ENCODE results near the gene ALK. TPM values are rescaled to one million over a fixed set of nuclear protein-coding genes. Genes with fewer than 3 reads are reported as not detected.

The ALK gene
- total and polyA plus RNA-seq, 2 experiments from 2014 or later, result 0.35 TPM; not detected in 1

DNA sequence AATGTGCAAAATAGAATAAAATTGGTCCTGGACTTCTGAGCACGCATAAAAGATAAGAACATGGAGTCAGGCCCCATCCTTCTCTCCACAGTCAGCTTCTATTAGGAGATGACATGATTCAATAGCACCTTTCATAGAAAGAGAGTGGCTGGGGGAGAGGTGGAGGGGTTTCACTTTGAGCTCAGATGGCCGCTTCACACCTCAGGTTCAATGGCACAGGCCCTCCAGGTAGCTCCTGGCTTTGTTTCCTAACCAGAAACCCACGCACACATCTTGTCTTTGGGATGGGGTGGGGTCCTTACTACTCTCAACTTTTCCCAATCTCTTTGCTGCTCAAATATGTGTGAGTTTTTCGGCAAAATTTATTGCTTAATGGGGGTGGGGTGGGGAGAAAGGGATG is 473.9 kb downstream of the ALK start:
- TF ChIP-seq, protein P1, sequence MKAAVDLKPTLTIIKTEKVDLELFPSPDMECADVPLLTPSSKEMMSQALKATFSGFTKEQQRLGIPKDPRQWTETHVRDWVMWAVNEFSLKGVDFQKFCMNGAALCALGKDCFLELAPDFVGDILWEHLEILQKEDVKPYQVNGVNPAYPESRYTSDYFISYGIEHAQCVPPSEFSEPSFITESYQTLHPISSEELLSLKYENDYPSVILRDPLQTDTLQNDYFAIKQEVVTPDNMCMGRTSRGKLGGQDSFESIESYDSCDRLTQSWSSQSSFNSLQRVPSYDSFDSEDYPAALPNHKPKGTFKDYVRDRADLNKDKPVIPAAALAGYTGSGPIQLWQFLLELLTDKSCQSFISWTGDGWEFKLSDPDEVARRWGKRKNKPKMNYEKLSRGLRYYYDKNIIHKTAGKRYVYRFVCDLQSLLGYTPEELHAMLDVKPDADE (IDR thresholded peaks at IDR 0.05), result no peak
- TF ChIP-seq EZH2 (IDR thresholded peaks at IDR 0.05; ENCODE audit: low read depth, unreplicated experiment) (no peak), ZNF331 (CRISPR knock-in tag; IDR thresholded peaks at IDR 0.05; ENCODE audit: low read depth) (no peak), POLR2AphosphoS5 (IDR thresholded peaks at IDR 0.05; ENCODE audit: low read depth) (no peak), JUNB (IDR thresholded peaks at IDR 0.05; ENCODE audit: unreplicated experiment) (no peak), EZH2phosphoT487 (IDR thresholded peaks at IDR 0.05; ENCODE audit: unreplicated experiment) (no peak), NANOG (IDR thresholded peaks at IDR 0.05; ENCODE audit: borderline replicate concordance) (no peak), STAT1 (IDR thresholded peaks at IDR 0.05; ENCODE audit: unreplicated experiment) (no peak), CREB1 (CRISPR knock-in tag; IDR thresholded peaks at IDR 0.05; ENCODE audit: low read depth) (no peak), ZNF114 (CRISPR knock-in tag; IDR thresholded peaks at IDR 0.05) (no peak)
- TF ChIP-seq, protein P2, sequence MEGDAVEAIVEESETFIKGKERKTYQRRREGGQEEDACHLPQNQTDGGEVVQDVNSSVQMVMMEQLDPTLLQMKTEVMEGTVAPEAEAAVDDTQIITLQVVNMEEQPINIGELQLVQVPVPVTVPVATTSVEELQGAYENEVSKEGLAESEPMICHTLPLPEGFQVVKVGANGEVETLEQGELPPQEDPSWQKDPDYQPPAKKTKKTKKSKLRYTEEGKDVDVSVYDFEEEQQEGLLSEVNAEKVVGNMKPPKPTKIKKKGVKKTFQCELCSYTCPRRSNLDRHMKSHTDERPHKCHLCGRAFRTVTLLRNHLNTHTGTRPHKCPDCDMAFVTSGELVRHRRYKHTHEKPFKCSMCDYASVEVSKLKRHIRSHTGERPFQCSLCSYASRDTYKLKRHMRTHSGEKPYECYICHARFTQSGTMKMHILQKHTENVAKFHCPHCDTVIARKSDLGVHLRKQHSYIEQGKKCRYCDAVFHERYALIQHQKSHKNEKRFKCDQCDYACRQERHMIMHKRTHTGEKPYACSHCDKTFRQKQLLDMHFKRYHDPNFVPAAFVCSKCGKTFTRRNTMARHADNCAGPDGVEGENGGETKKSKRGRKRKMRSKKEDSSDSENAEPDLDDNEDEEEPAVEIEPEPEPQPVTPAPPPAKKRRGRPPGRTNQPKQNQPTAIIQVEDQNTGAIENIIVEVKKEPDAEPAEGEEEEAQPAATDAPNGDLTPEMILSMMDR (conservative IDR thresholded peaks at IDR 0.05; ENCODE audit: low read depth in 2 of 2), result no peak
- TF ChIP-seq, protein P3, sequence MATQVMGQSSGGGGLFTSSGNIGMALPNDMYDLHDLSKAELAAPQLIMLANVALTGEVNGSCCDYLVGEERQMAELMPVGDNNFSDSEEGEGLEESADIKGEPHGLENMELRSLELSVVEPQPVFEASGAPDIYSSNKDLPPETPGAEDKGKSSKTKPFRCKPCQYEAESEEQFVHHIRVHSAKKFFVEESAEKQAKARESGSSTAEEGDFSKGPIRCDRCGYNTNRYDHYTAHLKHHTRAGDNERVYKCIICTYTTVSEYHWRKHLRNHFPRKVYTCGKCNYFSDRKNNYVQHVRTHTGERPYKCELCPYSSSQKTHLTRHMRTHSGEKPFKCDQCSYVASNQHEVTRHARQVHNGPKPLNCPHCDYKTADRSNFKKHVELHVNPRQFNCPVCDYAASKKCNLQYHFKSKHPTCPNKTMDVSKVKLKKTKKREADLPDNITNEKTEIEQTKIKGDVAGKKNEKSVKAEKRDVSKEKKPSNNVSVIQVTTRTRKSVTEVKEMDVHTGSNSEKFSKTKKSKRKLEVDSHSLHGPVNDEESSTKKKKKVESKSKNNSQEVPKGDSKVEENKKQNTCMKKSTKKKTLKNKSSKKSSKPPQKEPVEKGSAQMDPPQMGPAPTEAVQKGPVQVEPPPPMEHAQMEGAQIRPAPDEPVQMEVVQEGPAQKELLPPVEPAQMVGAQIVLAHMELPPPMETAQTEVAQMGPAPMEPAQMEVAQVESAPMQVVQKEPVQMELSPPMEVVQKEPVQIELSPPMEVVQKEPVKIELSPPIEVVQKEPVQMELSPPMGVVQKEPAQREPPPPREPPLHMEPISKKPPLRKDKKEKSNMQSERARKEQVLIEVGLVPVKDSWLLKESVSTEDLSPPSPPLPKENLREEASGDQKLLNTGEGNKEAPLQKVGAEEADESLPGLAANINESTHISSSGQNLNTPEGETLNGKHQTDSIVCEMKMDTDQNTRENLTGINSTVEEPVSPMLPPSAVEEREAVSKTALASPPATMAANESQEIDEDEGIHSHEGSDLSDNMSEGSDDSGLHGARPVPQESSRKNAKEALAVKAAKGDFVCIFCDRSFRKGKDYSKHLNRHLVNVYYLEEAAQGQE (IDR thresholded peaks at IDR 0.05; ENCODE audit: unreplicated experiment), result no peak
- TF ChIP-seq, protein P4, sequence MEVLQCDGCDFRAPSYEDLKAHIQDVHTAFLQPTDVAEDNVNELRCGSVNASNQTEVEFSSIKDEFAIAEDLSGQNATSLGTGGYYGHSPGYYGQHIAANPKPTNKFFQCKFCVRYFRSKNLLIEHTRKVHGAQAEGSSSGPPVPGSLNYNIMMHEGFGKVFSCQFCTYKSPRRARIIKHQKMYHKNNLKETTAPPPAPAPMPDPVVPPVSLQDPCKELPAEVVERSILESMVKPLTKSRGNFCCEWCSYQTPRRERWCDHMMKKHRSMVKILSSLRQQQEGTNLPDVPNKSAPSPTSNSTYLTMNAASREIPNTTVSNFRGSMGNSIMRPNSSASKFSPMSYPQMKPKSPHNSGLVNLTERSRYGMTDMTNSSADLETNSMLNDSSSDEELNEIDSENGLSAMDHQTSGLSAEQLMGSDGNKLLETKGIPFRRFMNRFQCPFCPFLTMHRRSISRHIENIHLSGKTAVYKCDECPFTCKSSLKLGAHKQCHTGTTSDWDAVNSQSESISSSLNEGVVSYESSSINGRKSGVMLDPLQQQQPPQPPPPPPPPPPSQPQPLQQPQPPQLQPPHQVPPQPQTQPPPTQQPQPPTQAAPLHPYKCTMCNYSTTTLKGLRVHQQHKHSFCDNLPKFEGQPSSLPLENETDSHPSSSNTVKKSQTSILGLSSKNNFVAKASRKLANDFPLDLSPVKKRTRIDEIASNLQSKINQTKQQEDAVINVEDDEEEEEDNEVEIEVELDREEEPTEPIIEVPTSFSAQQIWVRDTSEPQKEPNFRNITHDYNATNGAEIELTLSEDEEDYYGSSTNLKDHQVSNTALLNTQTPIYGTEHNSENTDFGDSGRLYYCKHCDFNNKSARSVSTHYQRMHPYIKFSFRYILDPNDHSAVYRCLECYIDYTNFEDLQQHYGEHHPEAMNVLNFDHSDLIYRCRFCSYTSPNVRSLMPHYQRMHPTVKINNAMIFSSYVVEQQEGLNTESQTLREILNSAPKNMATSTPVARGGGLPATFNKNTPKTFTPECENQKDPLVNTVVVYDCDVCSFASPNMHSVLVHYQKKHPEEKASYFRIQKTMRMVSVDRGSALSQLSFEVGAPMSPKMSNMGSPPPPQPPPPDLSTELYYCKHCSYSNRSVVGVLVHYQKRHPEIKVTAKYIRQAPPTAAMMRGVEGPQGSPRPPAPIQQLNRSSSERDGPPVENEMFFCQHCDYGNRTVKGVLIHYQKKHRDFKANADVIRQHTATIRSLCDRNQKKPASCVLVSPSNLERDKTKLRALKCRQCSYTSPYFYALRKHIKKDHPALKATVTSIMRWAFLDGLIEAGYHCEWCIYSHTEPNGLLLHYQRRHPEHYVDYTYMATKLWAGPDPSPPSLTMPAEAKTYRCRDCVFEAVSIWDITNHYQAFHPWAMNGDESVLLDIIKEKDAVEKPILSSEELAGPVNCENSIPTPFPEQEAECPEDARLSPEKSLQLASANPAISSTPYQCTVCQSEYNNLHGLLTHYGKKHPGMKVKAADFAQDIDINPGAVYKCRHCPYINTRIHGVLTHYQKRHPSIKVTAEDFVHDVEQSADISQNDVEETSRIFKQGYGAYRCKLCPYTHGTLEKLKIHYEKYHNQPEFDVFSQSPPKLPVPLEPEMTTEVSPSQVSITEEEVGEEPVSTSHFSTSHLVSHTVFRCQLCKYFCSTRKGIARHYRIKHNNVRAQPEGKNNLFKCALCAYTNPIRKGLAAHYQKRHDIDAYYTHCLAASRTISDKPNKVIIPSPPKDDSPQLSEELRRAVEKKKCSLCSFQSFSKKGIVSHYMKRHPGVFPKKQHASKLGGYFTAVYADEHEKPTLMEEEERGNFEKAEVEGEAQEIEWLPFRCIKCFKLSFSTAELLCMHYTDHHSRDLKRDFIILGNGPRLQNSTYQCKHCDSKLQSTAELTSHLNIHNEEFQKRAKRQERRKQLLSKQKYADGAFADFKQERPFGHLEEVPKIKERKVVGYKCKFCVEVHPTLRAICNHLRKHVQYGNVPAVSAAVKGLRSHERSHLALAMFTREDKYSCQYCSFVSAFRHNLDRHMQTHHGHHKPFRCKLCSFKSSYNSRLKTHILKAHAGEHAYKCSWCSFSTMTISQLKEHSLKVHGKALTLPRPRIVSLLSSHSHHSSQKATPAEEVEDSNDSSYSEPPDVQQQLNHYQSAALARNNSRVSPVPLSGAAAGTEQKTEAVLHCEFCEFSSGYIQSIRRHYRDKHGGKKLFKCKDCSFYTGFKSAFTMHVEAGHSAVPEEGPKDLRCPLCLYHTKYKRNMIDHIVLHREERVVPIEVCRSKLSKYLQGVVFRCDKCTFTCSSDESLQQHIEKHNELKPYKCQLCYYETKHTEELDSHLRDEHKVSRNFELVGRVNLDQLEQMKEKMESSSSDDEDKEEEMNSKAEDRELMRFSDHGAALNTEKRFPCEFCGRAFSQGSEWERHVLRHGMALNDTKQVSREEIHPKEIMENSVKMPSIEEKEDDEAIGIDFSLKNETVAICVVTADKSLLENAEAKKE (CRISPR knock-in tag; IDR thresholded peaks at IDR 0.05), result no peak
- ATAC-seq, result no peak
- Mint-ChIP-seq H3K36me3 (ENCODE audit: low read depth) (no peaks in the 10 kb centered on the region), H3K4me1 (peaks cover 36% of the 10 kb centered on the region), H3K27ac (no peak overlapping the region), H3K27me3 (ENCODE audit: insufficient read depth, low read depth, poor library complexity) (peaks cover 4% of the 10 kb centered on the region), H3K4me3 (no peak overlapping the region), H3K9me3 (no peaks in the 10 kb centered on the region; the same call in 1 of the 3 replicates)
- Histone ChIP-seq H3K27ac (ENCODE audit: low read depth) (no peak overlapping the region), H3K27me3 (ENCODE audit: insufficient read depth) (no peaks in the 10 kb centered on the region), H3K79me2 (replicated peaks; ENCODE audit: insufficient read depth) (no peaks in the 10 kb centered on the region), H3K9me2 (ENCODE audit: insufficient read depth) (no peaks in the 10 kb centered on the region), H2AFZ (no peak overlapping the region), H3F3A (replicated peaks; ENCODE audit: low read depth) (no peaks in the 10 kb centered on the region), H3K4me2 (peak overlapping the region; percentile 73), H3K4me1 (ENCODE audit: insufficient read depth) (peaks cover 26% of the 10 kb centered on the region), H4K20me1 (replicated peaks; ENCODE audit: insufficient read depth) (no peaks in the 10 kb centered on the region), H3K36me3 (ENCODE audit: insufficient read depth) (no peaks in the 10 kb centered on the region), H3K4me3 (no peak overlapping the region)
- DNase-seq (ENCODE audit: low spot score), result no peak
